Adipose tissue (tissue), 3 donors: ENCODE results near the gene ZFYVE19. TPM values are rescaled to one million over a fixed set of nuclear protein-coding genes. Genes with fewer than 3 reads are reported as not detected.

Experiments used
- H3K27ac ChIP-seq: one replicate; pipeline ENCODE4 v1.5.1; 2013; ENCODE audit warnings: low read depth, low read length
- WGBS, 3 donors: extraction: QIAGEN DNeasy Blood & Tissue Kit; methylation state at CpG; one replicate each; pipeline ENCODE4 v1.1.7; 2013; 5-methylcytosine and 5-hydroxymethylcytosine counted together
- polyA plus RNA-seq, 3 donors: library from polyadenylated mRNA; stranded (reverse); fragments of 200-250 nt; gene quantifications; one replicate each; pipeline ENCODE4 v1.2.3, GENCODE V29; 2013
- donor health status: healthy with polysubstance abuse.
- donor health status: Bipolar disorder and iron deficiency.
- donor health status: healthy.

ZFYVE19 gene
- polyA plus RNA-seq: 10 to 100 TPM; 12.0 to 14.2 (median 13.3) TPM

- H3K27ac ChIP-seq: peak within 1 kb of the TSS; percentile 40
- WGBS, 3 donors: 0 to 1% (median 1%) methylated on average over 59 to 64 of the region's 64 CpGs
Observed at GRCh38 chr15:40807028-40807887, at the start of gene ZFYVE19, which contains the start of gene DNAJC17. Gene ZFYVE19 (plus strand): TSS chr15:40807089. CDS start chr15:40807590, 501 bp downstream. Gene DNAJC17 (minus strand): TSS chr15:40807473. CDS start chr15:40807446, 27 bp downstream.

DNA sequence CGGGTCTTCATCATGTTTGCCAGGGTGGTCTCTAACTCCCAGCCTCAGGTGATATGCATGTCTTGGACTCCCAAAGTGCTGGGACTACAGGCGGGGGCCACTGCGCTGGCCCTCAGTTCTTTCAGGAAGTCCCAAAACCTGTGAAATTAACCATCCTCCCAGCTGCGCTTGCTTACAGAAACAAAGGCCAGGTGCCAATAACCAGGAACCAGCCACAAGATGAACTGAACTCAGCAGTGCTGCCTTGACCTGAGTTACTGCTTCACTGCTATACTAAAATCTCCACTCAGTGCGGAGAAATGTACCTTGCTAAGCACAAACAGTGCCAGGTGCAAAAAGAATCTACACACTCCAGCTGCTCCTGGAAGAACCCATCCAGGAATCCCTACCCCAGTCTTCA is 46.9 kb upstream of the ZFYVE19 start:
- H3K27ac ChIP-seq: no peak overlapping the region
- 91 to 95% (median 93%) methylated on average over 5 of the region's 5 CpGs for WGBS, 3 donors

- 28 to 29% (median 28%) methylated on average over 55 of the region's 55 CpGs for WGBS, 3 donors
- H3K27ac ChIP-seq: no peak overlapping the region
Observed at GRCh38 chr15:40762919-40763800, 43.7 kb upstream of the ZFYVE19 start.

DNA sequence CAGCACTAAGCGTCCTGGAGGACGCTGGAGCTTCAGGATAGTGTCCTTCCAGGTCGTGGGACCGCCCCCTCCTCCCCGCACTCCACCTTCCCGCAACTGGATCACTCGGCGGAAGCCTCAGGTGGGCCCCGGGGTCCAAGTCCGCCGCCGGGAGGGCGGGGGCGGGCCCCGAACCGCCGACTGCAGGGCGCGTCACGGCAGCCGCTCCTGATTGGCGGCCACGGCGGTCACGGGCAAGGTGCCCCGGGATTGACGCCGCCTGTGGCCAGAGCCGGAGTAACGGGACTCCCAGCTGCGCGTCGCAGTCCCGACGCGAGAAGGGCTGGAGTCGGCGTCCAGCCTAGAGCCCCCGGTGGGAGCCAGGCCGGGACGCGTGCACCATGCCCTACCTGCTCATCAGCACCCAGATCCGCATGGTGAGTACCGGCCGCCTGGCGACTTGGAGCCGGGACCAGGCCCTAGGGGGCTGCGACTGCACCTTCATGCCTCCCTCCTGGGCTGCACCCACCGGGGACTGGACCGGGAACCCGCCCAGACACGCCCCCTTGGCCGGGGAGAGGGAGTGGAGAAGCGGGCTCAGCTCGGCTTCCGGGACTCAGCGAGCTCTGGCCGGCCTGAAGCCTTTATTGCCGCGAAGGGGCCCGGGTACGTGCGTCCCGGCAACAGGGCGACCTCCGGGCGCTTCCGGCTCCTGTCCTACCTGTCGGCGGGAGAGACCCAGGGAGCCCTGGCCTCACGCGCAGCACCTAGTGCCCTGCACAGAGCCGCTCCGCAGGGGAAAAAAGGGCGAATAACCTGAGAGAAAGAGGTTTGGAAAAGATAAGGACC is 42.9 kb upstream of the ZFYVE19 start, which contains the start of gene GCHFR:
Gene GCHFR, plus strand, starts transcription at position 268 of the 828 bp plus-strand sequence. Its CDS starts 113 bp downstream, at position 381.
- 0 to 1% (median 0%) methylated on average over 68 to 75 of the region's 75 CpGs for WGBS, 3 donors
- no peak within 1 kb of the TSS for H3K27ac ChIP-seq

- no peak overlapping the region for H3K27ac ChIP-seq
- 21 to 31% (median 22%) methylated on average over 8 of the region's 8 CpGs for WGBS, 3 donors
Observed at GRCh38 chr15:40764629-40765103, 42.2 kb upstream of the ZFYVE19 start.

- 78 to 83% (median 79%) methylated on average over 7 of the region's 7 CpGs for WGBS, 3 donors
- no peak overlapping the region for H3K27ac ChIP-seq
Observed at GRCh38 chr15:40766194-40766815, 40.6 kb upstream of the ZFYVE19 start.

DNA sequence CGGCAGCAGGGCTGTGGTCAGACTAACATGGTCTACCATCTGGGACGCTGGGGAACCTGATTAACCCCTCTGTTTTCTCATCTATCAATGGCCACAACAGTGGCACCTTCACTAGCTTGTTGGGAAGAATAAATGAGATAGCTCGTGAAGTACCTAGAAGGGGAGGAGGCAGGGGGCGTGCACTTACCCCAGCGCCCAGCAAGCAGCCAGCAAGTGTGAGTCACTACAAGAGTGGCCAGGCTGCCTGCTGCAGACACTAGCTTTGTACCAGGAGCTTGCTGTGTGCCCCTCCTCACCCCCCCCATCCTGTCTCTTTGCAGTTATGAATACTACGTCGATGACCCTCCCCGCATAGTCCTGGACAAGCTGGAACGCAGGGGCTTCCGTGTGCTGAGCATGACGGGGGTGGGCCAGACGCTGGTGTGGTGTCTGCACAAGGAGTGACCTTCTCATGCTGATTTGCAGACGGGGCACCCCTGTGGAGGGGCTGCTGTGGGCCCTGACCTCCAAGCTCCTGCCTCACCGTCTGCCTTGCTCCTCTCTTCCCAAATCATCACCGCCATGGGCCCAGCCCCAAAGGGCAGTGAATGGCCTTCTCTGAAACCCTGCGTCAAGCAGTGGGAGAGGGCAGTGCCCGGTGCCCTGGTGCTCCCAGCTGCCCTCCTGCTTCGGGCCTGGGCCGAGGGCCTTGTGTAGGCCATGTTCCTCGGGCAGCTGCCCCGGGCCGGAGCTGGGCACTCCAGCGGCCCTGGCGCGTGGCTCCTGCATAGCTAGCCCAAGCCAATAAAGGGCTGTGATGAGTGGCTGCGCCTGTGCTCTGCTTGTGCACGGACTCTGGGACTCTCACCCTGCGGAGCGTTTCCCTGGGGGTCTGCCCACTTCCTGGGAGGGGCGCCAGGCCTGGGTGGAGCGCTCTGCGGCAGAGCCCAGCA is 39.7 kb upstream of the ZFYVE19 start:
- no peak overlapping the region for H3K27ac ChIP-seq
- WGBS, 3 donors: 91 to 93% (median 92%) methylated on average over 32 of the region's 32 CpGs

DNA sequence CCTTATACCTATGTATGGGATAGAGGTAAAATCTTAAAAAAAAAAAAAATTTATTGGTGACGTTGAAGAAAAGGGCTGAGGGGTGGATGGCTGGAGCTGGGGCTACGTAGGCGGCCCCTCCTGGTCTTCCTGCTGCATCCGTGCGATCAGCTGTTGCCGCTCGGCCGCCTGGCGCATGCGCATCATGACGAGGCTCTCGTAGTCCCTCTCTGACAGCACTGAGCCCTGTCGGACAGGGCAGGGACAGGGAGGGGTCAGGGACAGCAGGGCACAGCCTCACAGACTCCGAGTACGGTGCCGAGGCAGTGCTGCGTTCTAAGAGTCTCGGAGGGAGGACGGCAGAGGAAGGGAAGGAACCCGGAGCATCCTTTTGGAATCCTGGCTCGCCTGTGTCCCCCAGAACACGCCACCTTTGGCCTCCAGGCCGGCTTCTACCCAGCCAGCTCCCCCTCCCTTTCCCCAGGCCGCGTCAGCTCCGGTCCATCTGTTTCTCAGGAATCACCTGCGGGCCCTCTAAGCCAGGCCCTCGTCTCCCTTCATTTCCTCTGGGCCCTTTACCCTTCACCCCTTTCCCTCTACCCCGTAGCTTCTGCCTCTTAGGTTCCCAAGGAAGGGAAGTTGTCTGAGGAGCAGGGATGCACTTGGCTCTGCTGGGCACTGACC is 38.9 kb upstream of the ZFYVE19 start:
- H3K27ac ChIP-seq: no peak overlapping the region
- WGBS, 3 donors: 71 to 92% (median 85%) methylated on average over 23 to 29 of the region's 29 CpGs

GRCh38 chr15:40768521-40769273 is 38.2 kb upstream of the ZFYVE19 start:
- no peak overlapping the region for H3K27ac ChIP-seq
- 52 to 82% (median 58%) methylated on average over 21 of the region's 21 CpGs for WGBS, 3 donors

GRCh38 chr15:40769274-40770146 is 37.4 kb upstream of the ZFYVE19 start, which contains the start of gene C15orf62:
Gene C15orf62 (plus strand): TSS chr15:40769980. CDS start chr15:40770496, 516 bp downstream.
- WGBS, 3 donors: 30 to 66% (median 33%) methylated on average over 28 of the region's 28 CpGs
- no peak within 1 kb of the TSS for H3K27ac ChIP-seq

DNA sequence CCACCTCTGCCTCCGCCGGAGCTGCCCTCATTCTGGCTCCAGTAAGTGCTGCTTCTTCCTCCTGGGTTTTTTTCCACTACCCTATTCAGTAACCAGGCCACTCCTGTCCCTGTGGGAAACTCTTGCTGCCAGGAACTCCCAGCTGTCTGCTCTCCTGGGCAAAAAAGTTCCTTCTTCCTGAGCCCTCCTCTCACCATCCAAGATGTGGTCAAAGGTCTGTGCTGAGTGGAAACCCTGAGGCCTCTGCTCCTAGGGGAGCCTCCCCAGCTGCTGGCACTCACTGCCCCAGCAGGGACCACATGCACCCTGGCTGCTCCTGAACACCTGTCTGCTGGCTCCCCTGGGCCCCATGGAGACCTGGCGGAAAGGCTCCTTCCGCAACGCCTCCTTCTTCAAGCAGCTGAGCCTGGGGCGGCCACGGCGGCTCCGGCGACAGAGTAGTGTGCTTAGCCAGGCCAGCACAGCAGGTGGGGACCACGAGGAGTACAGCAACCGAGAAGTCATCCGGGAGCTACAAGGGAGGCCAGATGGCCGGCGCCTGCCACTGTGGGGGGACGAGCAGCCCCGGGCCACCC is 36.7 kb upstream of the ZFYVE19 start:
- H3K27ac ChIP-seq: no peak overlapping the region
- WGBS, 3 donors: 66 to 83% (median 71%) methylated on average over 14 to 17 of the region's 17 CpGs

GRCh38 chr15:40771242-40771641 is 35.6 kb upstream of the ZFYVE19 start:
- WGBS, 3 donors: 94 to 100% (median 96%) methylated on average over 5 of the region's 5 CpGs
- no peak overlapping the region for H3K27ac ChIP-seq

GRCh38 chr15:40772014-40772413 is 34.9 kb upstream of the ZFYVE19 start:
- 76 to 84% (median 82%) methylated on average over 13 of the region's 13 CpGs for WGBS, 3 donors
- H3K27ac ChIP-seq: no peak overlapping the region

DNA sequence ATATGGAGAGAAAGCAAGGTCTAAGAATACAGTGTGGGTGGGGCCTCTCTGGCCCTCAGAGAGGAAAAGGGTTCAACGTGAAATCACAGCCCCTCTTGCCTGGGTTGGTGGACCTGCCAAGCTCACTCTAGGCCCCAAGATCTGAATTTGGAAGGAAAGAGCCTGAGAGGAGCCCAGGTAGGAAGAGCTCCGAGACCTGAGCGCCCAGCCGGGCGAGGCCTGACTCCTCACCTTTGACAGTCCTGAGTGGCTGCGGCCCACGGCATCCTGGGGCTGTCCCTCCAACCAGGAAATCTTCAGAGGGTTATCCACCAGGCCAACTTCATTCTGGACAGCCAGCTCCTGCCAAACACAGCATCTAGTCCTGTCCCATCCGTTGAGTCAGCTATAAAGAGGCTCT is 33.4 kb upstream of the ZFYVE19 start:
- 90 to 95% (median 93%) methylated on average over 8 of the region's 8 CpGs for WGBS, 3 donors
- H3K27ac ChIP-seq: no peak overlapping the region
